ENCODE results near the gene RMDN2. TPM values are rescaled to one million over a fixed set of nuclear protein-coding genes. Genes with fewer than 3 reads are reported as not detected.

Gene RMDN2
- total RNA-seq, 2 donors from 2014 or later, result 10.4 to 11.5 TPM

DNA sequence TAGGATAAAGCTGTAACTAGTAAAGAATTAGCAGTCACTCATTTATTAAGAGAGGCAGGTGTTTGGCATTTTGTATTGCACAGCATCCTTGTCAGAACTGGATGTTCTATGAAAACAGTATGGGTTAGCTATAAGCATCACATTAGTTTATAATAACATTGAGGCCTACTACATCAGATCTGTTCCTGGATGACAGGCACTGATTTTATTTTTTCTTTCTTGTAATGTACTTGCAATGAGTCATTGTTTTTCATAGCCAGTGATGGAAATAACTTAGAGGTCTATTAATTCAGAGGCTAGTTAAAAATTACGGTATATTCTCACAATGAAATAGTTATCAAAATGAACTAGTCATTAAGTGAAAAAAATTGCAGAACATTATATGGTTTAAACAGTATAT, 13.0 kb upstream of the RMDN2 start:
- WGBS, 2 donors, result 57 to 70% methylated on average over 1 of the region's 1 CpG
- no peaks in the 10 kb centered on the region for H3K36me3 ChIP-seq (replicated peaks in 1 of 2; ENCODE audit: insufficient read depth in 1 of 2, low read depth in 2 of 2)
- DNase-seq (no peak), ATAC-seq (no peak)
- no peak overlapping the region for H3K27ac ChIP-seq
- TF ChIP-seq CTCF (IDR thresholded peaks at IDR 0.05) (no peak), POLR2A (IDR thresholded peaks at IDR 0.05) (no peak)
- intact Hi-C loops (cut with DNase I), result no loop called here
- H3K9me3 ChIP-seq, result no peaks in the 10 kb centered on the region
- no peak overlapping the region for H3K4me3 ChIP-seq
- no peaks in the 10 kb centered on the region for H3K27me3 ChIP-seq
- H3K4me1 ChIP-seq, result peaks cover 1% of the 10 kb centered on the region

- H3K9me3 ChIP-seq, result no peaks in the 10 kb centered on the region
- H3K27ac ChIP-seq, result no peak overlapping the region
- H3K36me3 ChIP-seq (replicated peaks in 1 of 2; ENCODE audit: insufficient read depth in 1 of 2, low read depth in 2 of 2), result no peaks in the 10 kb centered on the region
- peaks cover 6% of the 10 kb centered on the region for H3K4me1 ChIP-seq
- no peak for DNase-seq
- WGBS, 2 donors, result 76 to 82% methylated on average over 2 of the region's 2 CpGs
- TF ChIP-seq POLR2A (IDR thresholded peaks at IDR 0.05) (no peak), CTCF (IDR thresholded peaks at IDR 0.05) (no peak)
- ATAC-seq, result no peak
- intact Hi-C loops (cut with DNase I), result no loop called here
- no peak overlapping the region for H3K4me3 ChIP-seq
- no peaks in the 10 kb centered on the region for H3K27me3 ChIP-seq
These were observed 12.5 kb upstream of the RMDN2 start for GRCh38 chr2:37912616-37913015.

- Histone ChIP-seq H3K27me3 (no peaks in the 10 kb centered on the region), H3K36me3 (replicated peaks in 1 of 2; ENCODE audit: insufficient read depth in 1 of 2, low read depth in 2 of 2) (no peaks in the 10 kb centered on the region), H3K9me3 (no peaks in the 10 kb centered on the region), H3K4me1 (peaks cover 15% of the 10 kb centered on the region), H3K27ac (no peak overlapping the region), H3K4me3 (no peak overlapping the region)
- 89 to 90% methylated on average over 5 of the region's 5 CpGs for WGBS, 2 donors
- TF ChIP-seq POLR2A (IDR thresholded peaks at IDR 0.05), result no peak
- DNase-seq, result no peak
- ATAC-seq, result no peak
- intact Hi-C loops (cut with DNase I), result no loop called here
These were observed 10.7 kb upstream of the RMDN2 start for GRCh38 chr2:37914340-37914739.

GRCh38 chr2:37915773-37916172, 9.3 kb upstream of the RMDN2 start:
- intact Hi-C loops (cut with DNase I), result no loop called here

DNA sequence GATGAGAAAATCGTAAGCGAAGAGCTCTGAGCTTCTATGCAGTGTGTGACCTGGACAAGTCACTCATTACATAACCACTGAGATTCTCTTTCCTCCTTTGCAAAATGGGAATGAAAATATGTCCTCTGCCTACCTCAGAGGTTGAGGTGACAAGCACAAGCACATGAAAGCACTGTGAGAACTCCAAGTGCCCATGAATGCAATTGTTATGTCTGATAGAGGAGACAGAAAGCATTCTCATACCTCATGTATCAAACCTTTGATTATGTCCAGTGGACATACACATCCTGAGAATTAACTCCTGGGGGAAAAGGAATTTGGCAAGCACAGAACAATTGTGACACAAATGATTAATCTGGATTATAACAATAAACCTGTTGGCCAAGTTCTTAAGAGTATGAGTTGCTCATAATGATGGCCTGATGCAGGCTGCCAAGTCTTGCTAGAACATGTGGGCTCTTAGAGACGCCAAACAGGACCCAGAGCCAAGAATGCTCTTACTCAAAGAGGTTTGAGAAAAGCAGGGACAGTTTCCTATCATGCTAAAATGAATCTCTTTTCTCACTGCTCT, 8.5 kb upstream of the RMDN2 start:
- no peaks in the 10 kb centered on the region for H3K9me3 ChIP-seq
- intact Hi-C loops (cut with DNase I), result no loop called here
- peak overlapping the region in 2 of 4 donors; percentile 49 to 62 for H3K27ac ChIP-seq
- peaks cover 20% of the 10 kb centered on the region for H3K4me1 ChIP-seq
- 33 to 51% methylated on average over 3 of the region's 3 CpGs for WGBS, 2 donors
- H3K36me3 ChIP-seq (replicated peaks in 1 of 2; ENCODE audit: insufficient read depth in 1 of 2, low read depth in 2 of 2), result no peaks in the 10 kb centered on the region
- no peaks in the 10 kb centered on the region for H3K27me3 ChIP-seq
- H3K4me3 ChIP-seq, result no peak overlapping the region
- DNase-seq (peak; percentile 16 to 65 (median 47)), ATAC-seq (peak; percentile 68)
- TF ChIP-seq CTCF (IDR thresholded peaks at IDR 0.05) (no peak), POLR2A (IDR thresholded peaks at IDR 0.05) (no peak)

More at GRCh38 chr2:37915773-37916172, 9.3 kb upstream of the RMDN2 start:
- ATAC-seq (no peak), DNase-seq (no peak)
- Histone ChIP-seq H3K4me1 (peaks cover 20% of the 10 kb centered on the region), H3K27me3 (no peaks in the 10 kb centered on the region), H3K27ac (peak overlapping the region in 1 of 4 donors; percentile 20), H3K36me3 (replicated peaks in 1 of 2; ENCODE audit: insufficient read depth in 1 of 2, low read depth in 2 of 2) (no peaks in the 10 kb centered on the region), H3K9me3 (no peaks in the 10 kb centered on the region), H3K4me3 (no peak overlapping the region)
- TF ChIP-seq POLR2A (IDR thresholded peaks at IDR 0.05) (no peak), CTCF (IDR thresholded peaks at IDR 0.05) (no peak)
- 33 to 42% methylated on average over 5 of the region's 5 CpGs for WGBS, 2 donors

Measured in body of pancreas (tissue), 4 donors.